H9 (cell line): ENCODE data around the gene ERC2. TPM values are rescaled to one million over a fixed set of nuclear protein-coding genes. Genes with fewer than 3 reads are reported as not detected.

Experiments used
- DNase-seq: peaks from one replicate; pipeline ENCODE4 v3.0.0-alpha.2; 2017
- H2AFZ ChIP-seq: one replicate; pipeline ENCODE4 v1.6.1; 2013; ENCODE audit warnings: mild to moderate bottlenecking, low read length, control low read depth, moderate library complexity
- H2AK5ac ChIP-seq: 2 replicates; pipeline ENCODE4 v1.6.1; 2013; ENCODE audit warnings: low read length, control low read depth, mixed read lengths; ENCODE audit not compliant: insufficient read length
- H2BK120ac ChIP-seq: one replicate; pipeline ENCODE4 v1.6.1; 2013; ENCODE audit warnings: low read depth, mild to moderate bottlenecking, low read length, control low read depth, inconsistent platforms; ENCODE audit not compliant: poor library complexity, severe bottlenecking
- H2BK12ac ChIP-seq: 2 replicates; pipeline ENCODE4 v1.6.1; 2013; ENCODE audit warnings: low read length, control low read depth, mixed read lengths, low read depth; ENCODE audit not compliant: insufficient read length
- H2BK15ac ChIP-seq: 2 replicates; pipeline ENCODE4 v1.6.1; 2013; ENCODE audit warnings: low read depth, low read length, control low read depth
- H2BK20ac ChIP-seq: one replicate; pipeline ENCODE4 v1.6.1; 2013; ENCODE audit warnings: low read depth, mild to moderate bottlenecking, low read length, control low read depth, inconsistent platforms; ENCODE audit not compliant: poor library complexity, severe bottlenecking
- H2BK5ac ChIP-seq: 2 replicates; pipeline ENCODE4 v1.6.1; 2013; ENCODE audit warnings: low read length, control low read depth, mixed read lengths; ENCODE audit not compliant: insufficient read length
- H3K14ac ChIP-seq: 2 replicates; pipeline ENCODE4 v1.6.1; 2013; ENCODE audit warnings: low read length, control low read depth; ENCODE audit not compliant: insufficient read depth
- H3K18ac ChIP-seq: 2 replicates; pipeline ENCODE4 v1.6.1; 2013; ENCODE audit warnings: low read depth, mild to moderate bottlenecking, mixed read lengths, low read length, control low read depth; ENCODE audit not compliant: insufficient read length
- H3K23ac ChIP-seq: 2 replicates; pipeline ENCODE4 v1.6.1; 2013; ENCODE audit warnings: low read length, control low read depth, mixed read lengths, low read depth; ENCODE audit not compliant: insufficient read length
- H3K23me2 ChIP-seq: 2 replicates; pipeline ENCODE4 v1.6.1; 2013; ENCODE audit warnings: low read depth, mild to moderate bottlenecking, mixed read lengths, low read length, control low read depth; ENCODE audit not compliant: insufficient read length, poor library complexity, severe bottlenecking
- H3K27ac ChIP-seq: 2 replicates; pipeline ENCODE4 v1.5.1; 2013; ENCODE audit warnings: low read length, control low read depth, mixed read lengths, low read depth; ENCODE audit not compliant: insufficient read length
- H3K27me3 ChIP-seq: 2 replicates; pipeline ENCODE4 v1.6.1; 2013; ENCODE audit warnings: low read length, control low read depth, inconsistent platforms; ENCODE audit not compliant: insufficient read depth
- H3K4ac ChIP-seq: 2 replicates; pipeline ENCODE4 v1.6.1; 2013; ENCODE audit warnings: low read depth, mild to moderate bottlenecking, control low read depth, inconsistent platforms, low read length, moderate library complexity
- H3K4me1 ChIP-seq: 2 replicates; pipeline ENCODE4 v1.6.1; 2013; ENCODE audit warnings: low read length, control low read depth, inconsistent platforms; ENCODE audit not compliant: insufficient read depth
- H3K4me2 ChIP-seq: 2 replicates; pipeline ENCODE4 v1.6.1; 2013; ENCODE audit warnings: low read length, control low read depth, mixed read lengths; ENCODE audit not compliant: insufficient read length, insufficient read depth
- H3K56ac ChIP-seq: 2 replicates; pipeline ENCODE4 v1.6.1; 2013; ENCODE audit warnings: low read depth, mild to moderate bottlenecking, mixed read lengths, low read length, control low read depth; ENCODE audit not compliant: insufficient read length
- H3K79me1 ChIP-seq: 2 replicates; pipeline ENCODE4 v1.6.1; 2013; ENCODE audit warnings: low read depth, mild to moderate bottlenecking, moderate library complexity, low read length, control low read depth, inconsistent platforms; ENCODE audit not compliant: insufficient read depth, poor library complexity, severe bottlenecking
- H3K79me2 ChIP-seq: 2 replicates; pipeline ENCODE4 v1.6.1; 2013; ENCODE audit warnings: low read length, control low read depth, inconsistent platforms; ENCODE audit not compliant: insufficient read depth
- H3K9ac ChIP-seq: 2 replicates; pipeline ENCODE4 v1.6.1; 2013; ENCODE audit warnings: low read length, control low read depth, mixed read lengths; ENCODE audit not compliant: insufficient read length; ENCODE audit errors: extremely low read depth
- H3K9me3 ChIP-seq: one replicate; pipeline ENCODE4 v1.6.1; 2013; ENCODE audit warnings: low read depth, low read length, inconsistent platforms; ENCODE audit not compliant: control insufficient read depth
- H3T11ph ChIP-seq: one replicate; pipeline ENCODE4 v1.6.1; 2013; ENCODE audit warnings: mild to moderate bottlenecking, low read length, control low read depth, inconsistent platforms
- H4K20me1 ChIP-seq: one replicate; pipeline ENCODE4 v1.6.1; 2013; ENCODE audit not compliant: control insufficient read depth, insufficient read length, insufficient read depth
- H4K5ac ChIP-seq: 2 replicates; pipeline ENCODE4 v1.6.1; 2013; ENCODE audit warnings: low read depth, mild to moderate bottlenecking, mixed read lengths, low read length, control low read depth; ENCODE audit not compliant: insufficient read length
- H4K8ac ChIP-seq: replicated peaks from 2 replicates; pipeline ENCODE4 v1.6.1; 2013; ENCODE audit warnings: low read length, control low read depth, mixed read lengths, low read depth; ENCODE audit not compliant: insufficient read length
- H4K91ac ChIP-seq: 2 replicates; pipeline ENCODE4 v1.6.1; 2013; ENCODE audit warnings: low read depth, mild to moderate bottlenecking, moderate library complexity, mixed read lengths, low read length, control low read depth; ENCODE audit not compliant: insufficient read length
- H3K27ac Mint-ChIP-seq, 3 experiments: 2 replicates in 2 of 3; 3 replicates in 1 of 3; pipeline ENCODE4 v1.8.0; 2020 to 2021; ENCODE audit warnings: mixed read lengths in 3 of 3, mild to moderate bottlenecking in 1 of 3, moderate library complexity in 1 of 3
- H3K27me3 Mint-ChIP-seq: 2 replicates; pipeline ENCODE4 v1.8.0; 2021; ENCODE audit warnings: low read depth, mild to moderate bottlenecking, moderate library complexity, mixed read lengths
- H3K36me3 Mint-ChIP-seq, 3 experiments: 2 replicates in 2 of 3; 3 replicates in 1 of 3; pipeline ENCODE4 v1.8.0; 2020 to 2021; ENCODE audit warnings: low read depth in 3 of 3, mixed read lengths in 3 of 3; ENCODE audit not compliant: insufficient read depth in 1 of 3
- H3K4me1 Mint-ChIP-seq, 2 experiments: 2 replicates each; pipeline ENCODE4 v1.8.0; 2020; ENCODE audit warnings: mixed read lengths in 2 of 2
- H3K4me3 Mint-ChIP-seq, 2 experiments: 2 replicates in 1 of 2; 3 replicates in 1 of 2; pipeline ENCODE4 v1.8.0; 2020 to 2021; ENCODE audit warnings: mild to moderate bottlenecking in 2 of 2, mixed read lengths in 2 of 2, moderate library complexity in 1 of 2
- H3K9me3 Mint-ChIP-seq, 2 experiments: 2 replicates in 1 of 2; 3 replicates in 1 of 2; pipeline ENCODE4 v1.8.0; 2020; ENCODE audit warnings: mild to moderate bottlenecking in 2 of 2, mixed read lengths in 2 of 2, moderate library complexity in 1 of 2
- whole genome bisulfite sequencing: extraction: QIAGEN DNeasy Blood & Tissue Kit; methylation state at CpG from one replicate; pipeline ENCODE4 v1.1.7; 2013; ENCODE audit warnings: missing lambda C conversion rate, low lambda C conversion rate, mixed read lengths; ENCODE audit not compliant: insufficient read length; ENCODE audit errors: extremely low coverage; 5-methylcytosine and 5-hydroxymethylcytosine counted together
- total RNA-seq: library from RNA; stranded (reverse); gene quantifications from 2 replicates; pipeline ENCODE4 v1.2.1, GENCODE V29; 2021
- TF ChIP-seq, protein P1 (sequence below): fragments of 200-600 bp; sonication (generic); conservative IDR thresholded peaks from 3 replicates; pipeline ENCODE4 v1.8.0; 2021; ENCODE audit warnings: antibody characterized with exemption, mild to moderate bottlenecking

The ERC2 gene
- total RNA-seq, 1 experiment from 2014 or later = 15.4 TPM

DNA sequence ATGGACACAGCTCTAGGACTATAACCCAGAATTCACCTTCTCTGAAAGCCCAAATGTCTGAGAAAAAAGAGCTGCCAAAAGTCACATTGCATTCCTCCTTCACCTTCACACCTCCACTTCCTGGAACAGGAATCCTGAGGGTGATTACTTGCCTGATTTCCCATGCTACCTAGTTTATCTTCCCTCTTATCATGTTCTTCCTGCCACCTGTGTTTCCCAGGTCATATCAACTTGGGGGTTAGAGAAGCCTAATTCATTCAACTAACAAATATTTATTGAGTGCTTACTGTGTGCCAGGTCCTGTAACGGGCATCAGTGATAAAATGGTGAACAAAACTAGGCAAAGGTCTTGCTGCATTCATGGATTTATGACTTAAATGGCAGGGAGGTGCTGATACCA is 701.5 kb downstream of the ERC2 start:
- Histone ChIP-seq H4K91ac (no peak overlapping the region), H3K23ac (no peak overlapping the region), H3K4me2 (no peak overlapping the region), H4K5ac (no peak overlapping the region), H3K27ac (no peak overlapping the region), H3K56ac (no peak overlapping the region), H2BK5ac (no peak overlapping the region), H3K18ac (no peak overlapping the region), H2BK12ac (no peak overlapping the region), H4K20me1 (no peaks in the 10 kb centered on the region), H2AK5ac (no peak overlapping the region), H3K9me3 (no peaks in the 10 kb centered on the region), H2BK15ac (no peak overlapping the region), H3K4ac (no peak overlapping the region), H3K9ac (no peak overlapping the region), H4K8ac (no peak overlapping the region), H2BK120ac (no peak overlapping the region), H3K23me2 (no peaks in the 10 kb centered on the region), H3K79me2 (no peaks in the 10 kb centered on the region), H3K27me3 (no peaks in the 10 kb centered on the region), H3K14ac (no peak overlapping the region), H2BK20ac (no peak overlapping the region), H2AFZ (no peak overlapping the region), H3K4me1 (no peaks in the 10 kb centered on the region), H3K79me1 (no peaks in the 10 kb centered on the region), H3T11ph (no peak overlapping the region)
- TF ChIP-seq, protein P1, sequence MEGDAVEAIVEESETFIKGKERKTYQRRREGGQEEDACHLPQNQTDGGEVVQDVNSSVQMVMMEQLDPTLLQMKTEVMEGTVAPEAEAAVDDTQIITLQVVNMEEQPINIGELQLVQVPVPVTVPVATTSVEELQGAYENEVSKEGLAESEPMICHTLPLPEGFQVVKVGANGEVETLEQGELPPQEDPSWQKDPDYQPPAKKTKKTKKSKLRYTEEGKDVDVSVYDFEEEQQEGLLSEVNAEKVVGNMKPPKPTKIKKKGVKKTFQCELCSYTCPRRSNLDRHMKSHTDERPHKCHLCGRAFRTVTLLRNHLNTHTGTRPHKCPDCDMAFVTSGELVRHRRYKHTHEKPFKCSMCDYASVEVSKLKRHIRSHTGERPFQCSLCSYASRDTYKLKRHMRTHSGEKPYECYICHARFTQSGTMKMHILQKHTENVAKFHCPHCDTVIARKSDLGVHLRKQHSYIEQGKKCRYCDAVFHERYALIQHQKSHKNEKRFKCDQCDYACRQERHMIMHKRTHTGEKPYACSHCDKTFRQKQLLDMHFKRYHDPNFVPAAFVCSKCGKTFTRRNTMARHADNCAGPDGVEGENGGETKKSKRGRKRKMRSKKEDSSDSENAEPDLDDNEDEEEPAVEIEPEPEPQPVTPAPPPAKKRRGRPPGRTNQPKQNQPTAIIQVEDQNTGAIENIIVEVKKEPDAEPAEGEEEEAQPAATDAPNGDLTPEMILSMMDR = no peak
- DNase-seq = no peak
- Mint-ChIP-seq H3K4me3 (no peak overlapping the region), H3K4me1 (no peaks in the 10 kb centered on the region), H3K27ac (no peak overlapping the region), H3K9me3 (no peaks in the 10 kb centered on the region), H3K36me3 (no peaks in the 10 kb centered on the region), H3K27me3 (no peaks in the 10 kb centered on the region)
- WGBS = no CpG with 5 or more reads among the region's 1 CpG
